Measurements from ENCODE around the gene GNAT1.
A peak's percentile ranks its signal among the peaks of the same experiment; 100 is the strongest.

The GNAT1 gene

DNA sequence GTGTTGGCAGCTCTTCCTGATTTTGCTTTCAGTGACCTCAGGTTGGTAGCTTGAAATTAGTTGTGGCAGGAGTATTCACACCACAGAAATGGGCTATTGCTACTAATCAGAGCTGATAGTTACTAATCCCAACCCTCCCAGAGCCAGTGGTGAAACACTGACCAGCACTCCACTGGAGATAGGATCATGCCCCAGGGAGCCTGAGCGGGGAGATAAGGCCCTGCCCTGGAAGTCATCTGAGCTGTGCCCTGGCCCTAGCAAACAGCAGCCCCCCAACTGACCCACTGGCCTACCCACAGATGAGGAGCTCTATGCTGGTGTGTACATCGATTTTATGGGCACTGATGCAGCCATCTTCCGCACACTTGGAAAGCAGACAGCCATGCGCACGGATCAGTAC lies 9.4 kb upstream of the GNAT1 start:
- no peak for DNase-seq (ENCODE audit: low spot score)

DNA sequence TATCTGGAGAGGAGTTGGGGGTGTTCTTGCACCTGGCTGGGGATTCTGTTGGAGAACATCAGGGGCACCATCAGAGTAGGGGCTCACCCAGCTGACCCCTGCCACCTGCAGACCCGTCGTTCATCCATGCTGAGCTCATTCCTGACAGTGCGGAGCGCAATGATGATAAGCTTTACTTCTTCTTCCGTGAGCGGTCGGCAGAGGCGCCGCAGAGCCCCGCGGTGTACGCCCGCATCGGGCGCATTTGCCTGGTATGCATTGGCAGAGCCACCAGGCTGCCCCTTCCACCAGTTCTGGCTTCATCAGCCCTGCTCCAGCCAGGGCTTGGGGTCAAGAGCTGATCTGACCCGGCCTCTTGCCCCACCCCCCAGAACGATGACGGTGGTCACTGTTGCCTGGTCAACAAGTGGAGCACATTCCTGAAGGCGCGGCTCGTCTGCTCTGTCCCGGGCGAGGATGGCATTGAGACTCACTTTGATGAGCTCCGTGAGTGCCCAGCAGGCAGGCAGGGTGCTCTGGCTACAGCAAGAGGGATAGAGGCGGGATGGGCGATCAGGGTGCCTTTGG lies 8.8 kb upstream of the GNAT1 start:
- no peak for DNase-seq (ENCODE audit: low spot score)

DNA sequence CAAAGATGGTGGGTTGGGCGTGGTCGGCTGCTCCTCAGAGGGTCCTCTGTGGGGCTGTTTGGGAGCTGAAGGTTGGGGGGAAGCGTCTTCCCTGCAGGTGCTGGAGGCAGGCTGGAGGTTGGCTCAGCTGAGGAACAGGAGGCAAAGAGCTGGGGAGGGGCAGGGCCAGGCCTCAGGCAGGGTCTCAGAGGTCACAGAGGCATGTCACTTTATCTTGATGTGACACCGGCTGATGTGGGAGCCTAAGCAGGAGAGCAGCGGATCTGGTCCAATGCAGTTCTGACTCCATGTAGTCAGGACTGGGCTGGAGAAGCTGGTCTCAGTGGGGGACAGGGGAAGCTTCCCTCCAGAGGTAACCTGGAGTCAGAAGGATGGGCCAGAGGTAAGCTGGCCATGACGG lies 7.7 kb upstream of the GNAT1 start:
- no peak for DNase-seq (ENCODE audit: low spot score)

DNA sequence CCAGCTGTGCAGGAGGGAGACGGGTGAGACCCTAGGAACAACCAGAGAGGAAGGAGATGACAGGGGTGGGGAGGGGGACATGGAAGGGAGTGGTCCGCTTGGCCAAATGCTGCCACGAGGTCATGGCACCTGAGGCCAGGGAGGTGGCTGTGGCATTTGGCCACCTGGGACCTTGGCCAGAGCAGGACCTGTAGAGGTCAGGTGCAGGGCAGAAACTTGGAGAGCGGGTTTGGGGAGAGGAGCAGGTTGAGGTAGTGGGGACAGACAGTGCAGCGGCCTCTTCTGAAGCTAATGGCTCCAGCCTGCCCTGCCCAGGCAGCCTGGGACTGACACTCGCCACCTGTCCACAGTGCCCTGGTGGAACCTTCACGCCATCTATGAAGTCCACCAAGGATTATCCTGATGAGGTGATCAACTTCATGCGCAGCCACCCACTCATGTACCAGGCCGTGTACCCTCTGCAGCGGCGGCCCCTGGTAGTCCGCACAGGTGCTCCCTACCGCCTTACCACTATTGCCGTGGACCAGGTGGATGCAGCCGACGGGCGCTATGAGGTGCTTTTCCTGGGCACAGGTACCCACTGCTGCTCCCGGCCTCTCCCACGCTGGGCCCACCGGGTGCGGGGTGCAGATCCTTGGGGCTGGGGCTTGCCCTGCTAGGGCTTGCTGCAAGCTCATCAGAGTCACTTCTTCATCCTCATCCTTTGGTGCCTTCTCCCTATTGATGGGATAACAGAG lies 7.0 kb upstream of the GNAT1 start:
- DNase-seq (ENCODE audit: low spot score) = no peak

DNA sequence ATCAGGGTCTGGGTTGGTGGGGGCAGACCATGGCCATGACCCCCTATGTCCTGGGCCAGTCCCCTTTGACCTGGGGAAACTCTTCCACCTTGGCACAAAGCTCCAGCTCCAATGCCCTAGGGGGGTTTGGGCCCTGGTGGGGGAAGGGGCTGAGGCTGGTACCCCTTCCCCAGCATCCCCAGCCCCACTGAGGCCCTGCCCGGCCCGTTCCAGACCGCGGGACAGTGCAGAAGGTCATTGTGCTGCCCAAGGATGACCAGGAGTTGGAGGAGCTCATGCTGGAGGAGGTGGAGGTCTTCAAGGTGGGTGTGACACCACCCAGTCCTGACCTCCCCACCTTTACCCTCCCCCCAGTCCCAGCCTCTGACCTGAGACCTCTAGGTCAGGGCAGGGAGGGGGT lies 6.2 kb upstream of the GNAT1 start:
- DNase-seq (ENCODE audit: low spot score) = no peak

DNA sequence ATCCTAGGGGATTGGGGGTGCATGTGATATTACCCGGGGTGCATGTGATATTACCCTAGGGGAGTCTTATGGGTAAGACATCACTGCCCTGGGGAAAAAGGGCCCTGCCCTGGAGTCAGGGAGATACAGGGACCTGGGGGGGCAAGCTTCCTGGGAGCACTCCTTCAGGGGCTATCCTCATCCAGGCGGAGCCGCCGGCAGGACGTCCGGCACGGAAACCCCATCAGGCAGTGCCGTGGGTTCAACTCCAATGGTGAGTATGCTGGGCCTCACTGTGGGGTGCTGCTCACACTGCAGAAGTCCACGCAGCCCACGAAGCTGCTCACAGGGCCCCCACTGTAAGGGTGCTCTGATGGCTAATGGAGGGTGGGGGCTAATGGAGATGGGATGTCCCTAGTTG lies 5.3 kb upstream of the GNAT1 start:
- no peak for DNase-seq (ENCODE audit: low spot score)

DNA sequence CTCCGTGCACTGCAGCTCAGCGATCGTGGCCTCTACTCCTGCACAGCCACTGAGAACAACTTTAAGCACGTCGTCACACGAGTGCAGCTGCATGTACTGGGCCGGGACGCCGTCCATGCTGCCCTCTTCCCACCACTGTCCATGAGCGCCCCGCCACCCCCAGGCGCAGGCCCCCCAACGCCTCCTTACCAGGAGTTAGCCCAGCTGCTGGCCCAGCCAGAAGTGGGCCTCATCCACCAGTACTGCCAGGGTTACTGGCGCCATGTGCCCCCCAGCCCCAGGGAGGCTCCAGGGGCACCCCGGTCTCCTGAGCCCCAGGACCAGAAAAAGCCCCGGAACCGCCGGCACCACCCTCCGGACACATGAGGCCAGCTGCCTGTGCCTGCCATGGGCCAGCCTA lies 3.7 kb upstream of the GNAT1 start:
- no peak for DNase-seq (ENCODE audit: low spot score)

DNA sequence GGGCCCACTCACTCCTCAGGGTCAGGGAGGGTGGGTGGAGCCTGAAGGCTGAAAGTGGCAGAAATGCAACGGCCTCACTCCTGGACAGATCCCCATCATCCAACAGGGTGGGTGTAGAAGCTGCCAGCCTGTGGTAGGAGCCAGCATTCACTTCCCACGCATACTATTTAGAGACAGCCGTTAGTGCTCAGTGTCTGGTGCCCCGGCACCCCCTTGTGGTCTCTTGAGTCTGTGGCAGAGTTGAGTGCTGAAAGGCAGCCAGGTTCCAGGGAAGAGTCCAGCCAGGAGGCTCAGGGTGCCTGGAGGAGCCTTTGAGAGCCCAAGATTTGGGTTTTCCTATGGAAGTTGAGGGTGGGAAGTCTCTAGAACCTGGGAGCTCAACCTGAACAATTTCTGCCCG lies 2.1 kb upstream of the GNAT1 start:
- DNase-seq (ENCODE audit: low spot score) = peak; percentile 93

DNA sequence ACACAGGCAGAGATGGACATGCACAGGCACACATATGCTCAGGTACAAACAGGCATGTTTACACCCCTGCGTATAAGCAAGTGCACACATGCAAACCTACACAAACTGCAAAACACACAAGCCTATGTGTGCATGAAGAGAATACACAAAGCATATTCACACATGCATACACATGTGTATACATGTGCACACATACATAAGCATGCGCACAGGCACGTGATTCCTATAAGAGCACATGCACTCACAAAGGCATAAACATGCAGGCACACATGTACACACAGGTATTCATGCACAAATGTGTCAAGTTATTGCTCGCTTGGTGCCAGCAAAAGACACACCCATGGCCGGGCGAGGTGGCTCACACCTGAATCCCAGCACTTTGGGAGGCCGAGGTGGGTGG lies 1.4 kb upstream of the GNAT1 start:
- DNase-seq (ENCODE audit: low spot score) = no peak

DNA sequence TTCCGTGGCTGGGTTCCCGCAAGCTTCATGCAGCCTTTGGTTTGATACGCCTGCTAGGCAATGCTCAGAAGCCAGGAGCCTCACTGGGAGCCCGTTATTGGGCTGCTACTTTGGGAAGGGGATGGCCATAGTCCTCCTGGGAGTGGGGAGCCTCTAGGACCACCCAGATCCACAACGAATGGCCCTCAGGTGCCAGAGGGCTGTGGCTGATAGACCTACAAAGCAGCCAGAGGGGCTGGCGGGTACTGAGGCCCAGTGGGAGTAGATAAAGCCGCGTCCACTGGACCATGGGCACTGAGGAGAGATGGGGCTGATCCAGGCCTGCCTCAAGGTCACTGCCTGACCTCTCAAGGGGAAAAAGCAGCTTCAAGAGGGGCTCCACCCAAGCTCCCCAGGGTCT lies 714 bp downstream of the GNAT1 start:
- no peak for DNase-seq (ENCODE audit: low spot score)

DNA sequence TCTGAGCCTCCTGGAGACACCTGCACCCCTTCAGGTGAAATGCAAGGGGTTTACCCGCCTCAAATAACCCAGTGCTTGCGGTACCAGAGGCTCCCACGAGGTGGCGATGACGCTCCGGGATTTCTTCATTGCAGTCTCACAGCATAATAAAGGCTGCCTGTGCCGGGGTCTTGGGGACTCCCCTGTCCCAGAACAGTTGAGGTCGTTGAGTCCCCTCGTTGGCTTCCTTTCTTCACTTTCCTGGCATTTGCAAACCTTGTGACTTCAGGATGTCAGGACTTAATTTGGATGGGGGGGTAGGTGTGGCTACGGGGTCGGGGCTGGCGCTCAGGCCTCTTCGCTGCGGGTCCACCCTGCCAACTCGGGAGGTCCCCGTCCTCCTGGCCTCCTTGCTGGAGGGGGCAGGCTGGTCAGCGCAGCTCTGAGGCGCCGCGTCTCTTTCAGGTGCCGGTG lies 1.3 kb downstream of the GNAT1 start:
- DNase-seq (ENCODE audit: low spot score) = peak; percentile 84

DNA sequence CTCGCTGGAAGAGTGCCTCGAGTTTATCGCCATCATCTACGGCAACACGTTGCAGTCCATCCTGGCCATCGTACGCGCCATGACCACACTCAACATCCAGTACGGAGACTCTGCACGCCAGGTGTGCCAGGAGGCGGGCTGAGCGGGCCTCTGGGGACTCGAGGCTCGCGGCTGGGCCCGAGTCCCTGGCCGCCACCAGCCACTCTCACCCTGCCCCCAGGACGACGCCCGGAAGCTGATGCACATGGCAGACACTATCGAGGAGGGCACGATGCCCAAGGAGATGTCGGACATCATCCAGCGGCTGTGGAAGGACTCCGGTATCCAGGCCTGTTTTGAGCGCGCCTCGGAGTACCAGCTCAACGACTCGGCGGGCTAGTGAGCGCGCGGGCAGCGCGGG lies 1.9 kb downstream of the GNAT1 start:
- no peak for DNase-seq (ENCODE audit: low spot score)

DNA sequence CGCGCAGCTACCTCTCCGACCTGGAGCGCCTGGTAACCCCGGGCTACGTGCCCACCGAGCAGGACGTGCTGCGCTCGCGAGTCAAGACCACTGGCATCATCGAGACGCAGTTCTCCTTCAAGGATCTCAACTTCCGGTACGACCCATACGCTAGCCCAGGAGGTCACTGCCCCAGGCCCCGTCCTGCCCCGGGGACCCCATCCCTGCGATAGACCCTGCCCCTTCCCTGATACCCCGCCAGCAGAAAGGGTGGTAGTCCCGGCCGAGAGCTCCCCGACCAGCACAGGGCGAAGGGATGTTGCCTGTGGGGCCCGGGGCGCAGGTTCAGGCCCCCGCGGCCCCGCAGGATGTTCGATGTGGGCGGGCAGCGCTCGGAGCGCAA lies 2.3 kb downstream of the GNAT1 start:
- DNase-seq (ENCODE audit: low spot score) = no peak

DNA sequence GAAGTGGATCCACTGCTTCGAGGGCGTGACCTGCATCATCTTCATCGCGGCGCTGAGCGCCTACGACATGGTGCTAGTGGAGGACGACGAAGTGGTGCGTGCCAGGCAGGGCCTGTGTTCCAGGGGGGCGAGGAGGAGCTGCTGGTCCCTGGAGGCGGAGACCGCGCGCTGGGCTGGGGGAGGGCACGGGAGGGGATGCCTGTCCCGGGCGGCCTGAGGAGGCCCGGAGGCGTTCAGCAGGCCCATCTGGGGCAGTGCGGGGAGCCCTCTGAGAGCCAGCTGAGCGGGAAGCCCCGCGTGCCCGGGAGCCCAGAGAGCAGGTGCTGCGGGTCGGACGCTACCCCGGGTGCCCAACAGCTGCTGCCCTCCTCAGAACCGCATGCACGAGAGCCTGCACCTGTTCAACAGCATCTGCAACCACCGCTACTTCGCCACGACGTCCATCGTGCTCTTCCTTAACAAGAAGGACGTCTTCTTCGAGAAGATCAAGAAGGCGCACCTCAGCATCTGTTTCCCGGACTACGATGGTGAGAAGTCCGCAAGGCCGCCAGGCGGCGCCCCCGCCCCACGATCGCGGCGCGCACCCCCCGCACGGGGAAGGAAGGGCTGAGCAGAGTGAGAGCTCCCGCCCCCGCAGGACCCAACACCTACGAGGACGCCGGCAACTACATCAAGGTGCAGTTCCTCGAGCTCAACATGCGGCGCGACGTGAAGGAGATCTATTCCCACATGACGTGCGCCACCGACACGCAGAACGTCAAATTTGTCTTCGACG lies 2.9 kb downstream of the GNAT1 start:
- DNase-seq (ENCODE audit: low spot score) = peak; percentile 88

DNA sequence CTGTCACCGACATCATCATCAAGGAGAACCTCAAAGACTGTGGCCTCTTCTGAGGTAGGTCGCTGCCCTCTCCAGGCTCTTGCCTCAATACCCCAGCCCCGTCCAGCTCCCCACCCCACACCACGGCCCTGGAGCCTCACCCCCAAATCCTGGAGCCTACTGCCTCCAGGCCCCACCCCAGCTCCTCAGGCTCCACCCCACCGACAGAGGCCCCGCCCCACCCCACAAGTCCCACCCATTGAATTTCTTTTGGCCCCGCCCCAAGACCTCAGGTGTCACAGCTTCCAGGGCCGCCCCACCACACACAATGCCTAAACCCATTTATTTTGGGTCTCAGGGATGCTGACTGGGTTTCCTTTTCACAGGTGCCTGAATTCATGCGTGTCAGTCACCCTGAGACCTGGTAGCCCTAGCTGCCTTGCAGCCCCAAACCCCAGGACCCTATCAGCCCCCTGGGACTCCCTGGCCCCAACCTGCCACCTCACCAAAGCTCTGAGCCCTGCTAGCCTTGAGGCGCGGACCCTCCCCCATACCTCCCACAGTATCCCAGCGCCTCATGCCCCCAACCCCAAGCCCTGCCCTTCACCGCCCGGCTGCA lies 3.6 kb downstream of the GNAT1 start:
- DNase-seq (ENCODE audit: low spot score) = no peak

DNA sequence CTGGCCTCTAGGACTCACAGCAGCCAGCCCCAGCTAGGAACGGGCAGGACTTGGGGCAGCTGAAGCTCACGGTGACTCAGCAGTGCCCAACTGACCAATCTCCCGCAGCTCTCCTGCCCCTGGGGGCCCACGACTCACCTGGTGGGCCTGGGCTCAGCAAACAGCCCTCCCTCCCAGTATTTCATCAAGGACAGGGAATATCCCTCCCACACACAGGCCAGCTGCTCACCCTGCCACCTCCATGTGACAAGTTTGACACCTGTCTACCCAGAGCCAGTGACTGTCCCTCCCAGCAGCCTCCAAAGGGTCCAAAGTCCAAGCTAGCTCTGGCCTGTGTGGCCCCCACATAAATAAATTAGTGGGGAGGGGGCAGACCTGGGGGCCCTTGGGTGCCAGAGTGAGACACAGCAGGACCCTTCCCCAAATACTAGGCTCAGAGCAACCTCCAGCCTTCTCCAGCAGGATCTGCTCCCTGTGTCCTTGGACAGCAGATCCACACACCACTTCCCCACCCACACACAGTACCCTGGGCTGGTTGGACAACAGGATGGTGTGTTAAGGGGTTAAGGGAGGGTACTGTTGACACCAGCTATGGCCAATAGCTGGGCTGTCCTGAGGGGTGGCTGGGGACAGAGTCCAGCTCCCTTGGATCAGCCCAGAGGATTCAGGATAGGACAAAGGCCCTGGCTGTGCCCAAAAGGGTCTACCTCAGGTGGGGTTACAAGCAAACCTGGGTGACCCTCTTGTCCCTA lies 4.3 kb downstream of the GNAT1 start:
- no peak for DNase-seq (ENCODE audit: low spot score)

DNA sequence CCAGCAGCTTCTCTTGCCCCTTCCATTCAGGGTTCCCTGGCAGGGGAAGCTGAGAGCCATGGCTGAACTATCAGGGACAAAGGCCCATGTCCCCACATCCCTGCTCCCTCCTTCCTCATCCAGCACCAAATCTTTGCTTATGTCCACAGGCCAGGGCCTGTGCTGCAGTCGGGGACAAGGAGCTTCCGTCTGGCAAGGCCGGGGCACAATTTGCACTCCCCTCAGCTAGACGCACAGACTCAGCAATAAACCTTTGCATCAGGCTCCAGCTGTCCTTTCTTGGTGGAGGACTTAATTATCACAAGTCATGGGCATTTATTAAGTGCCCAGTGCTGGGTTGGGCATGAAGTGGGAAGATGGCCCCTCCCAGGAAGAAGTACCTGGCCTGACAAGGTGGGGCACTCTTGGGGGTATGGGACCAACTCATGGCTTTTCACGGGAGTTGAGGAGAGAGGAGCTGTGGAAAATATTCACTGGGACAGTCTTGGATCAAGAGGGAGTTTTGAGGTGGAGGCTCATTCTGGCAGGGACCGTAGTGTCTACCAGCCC lies 4.9 kb downstream of the GNAT1 start:
- no peak for DNase-seq (ENCODE audit: low spot score)

DNA sequence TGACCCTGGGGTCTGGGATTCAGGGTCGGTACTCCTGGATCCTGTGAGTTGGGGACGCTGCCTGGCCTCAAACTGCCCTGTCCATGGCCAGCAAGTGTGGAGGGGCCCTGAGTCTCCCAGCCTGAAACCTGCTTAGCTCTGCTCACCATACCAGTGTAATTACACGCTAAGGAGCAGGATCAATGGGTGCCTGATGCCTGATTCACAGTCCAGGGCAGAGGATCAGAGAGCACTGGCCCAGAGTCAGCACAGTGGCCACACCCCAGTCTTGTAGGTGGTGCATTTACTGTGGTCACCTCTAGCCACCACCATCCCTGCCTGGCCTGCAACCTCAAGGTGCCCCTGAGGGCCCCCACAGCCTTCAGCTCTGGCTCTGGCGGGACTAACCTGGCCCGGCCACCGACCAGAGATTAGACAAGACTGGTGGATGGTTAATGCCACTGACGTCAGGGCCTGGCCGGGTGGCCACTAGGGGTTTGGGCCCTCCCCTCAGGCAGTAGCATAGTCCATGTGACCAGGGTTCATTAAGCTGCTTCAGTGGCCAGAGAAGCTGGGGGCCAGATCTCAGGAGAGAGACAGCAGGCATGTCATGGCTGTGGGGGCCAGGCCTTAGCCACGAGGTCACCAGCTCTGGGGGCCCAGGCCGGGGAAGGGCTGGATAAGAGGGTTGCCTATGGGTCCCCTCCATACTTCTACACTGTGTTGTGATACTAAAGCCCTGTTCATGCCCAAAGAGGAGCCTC lies 10.3 kb downstream of the GNAT1 start:
- no peak for DNase-seq (ENCODE audit: low spot score)

DNA sequence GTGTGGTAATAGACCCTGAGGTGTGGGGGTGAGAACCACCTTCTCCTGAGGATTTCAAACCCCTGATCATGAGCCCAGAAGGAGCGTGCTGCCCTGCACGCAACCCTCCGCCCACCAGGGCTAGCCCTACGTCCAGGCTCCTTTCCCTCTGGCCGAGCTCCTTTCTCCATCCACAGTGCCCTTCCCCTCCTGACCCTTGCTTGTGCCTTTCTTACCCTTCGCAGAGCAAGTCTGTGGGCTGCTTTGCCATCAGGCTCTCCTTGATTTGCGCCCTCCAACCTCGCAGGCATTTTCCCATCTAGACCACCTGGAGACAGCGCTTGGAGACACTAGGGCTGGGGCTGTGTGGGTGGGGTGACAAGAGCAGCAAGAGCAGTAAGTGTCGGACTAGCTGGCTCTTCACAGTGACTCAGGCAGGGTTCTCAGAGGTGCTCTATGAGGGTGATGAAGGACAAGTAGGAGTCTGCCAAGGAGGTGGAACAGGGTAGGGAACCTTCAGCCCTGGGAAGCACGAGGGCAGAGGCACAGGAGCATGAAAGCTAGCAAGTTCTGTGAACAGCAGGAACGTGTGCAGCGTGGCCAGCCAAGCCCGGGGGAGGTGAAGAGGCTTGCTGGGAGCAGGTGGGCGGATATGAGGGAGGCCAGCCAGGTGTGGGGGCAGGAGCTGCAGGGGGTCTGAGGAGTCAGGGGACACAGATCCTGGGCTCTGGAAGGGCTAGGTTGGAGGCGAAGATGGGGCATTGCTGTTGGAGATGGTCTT lies 11.1 kb downstream of the GNAT1 start:
- DNase-seq (ENCODE audit: low spot score) = no peak

DNA sequence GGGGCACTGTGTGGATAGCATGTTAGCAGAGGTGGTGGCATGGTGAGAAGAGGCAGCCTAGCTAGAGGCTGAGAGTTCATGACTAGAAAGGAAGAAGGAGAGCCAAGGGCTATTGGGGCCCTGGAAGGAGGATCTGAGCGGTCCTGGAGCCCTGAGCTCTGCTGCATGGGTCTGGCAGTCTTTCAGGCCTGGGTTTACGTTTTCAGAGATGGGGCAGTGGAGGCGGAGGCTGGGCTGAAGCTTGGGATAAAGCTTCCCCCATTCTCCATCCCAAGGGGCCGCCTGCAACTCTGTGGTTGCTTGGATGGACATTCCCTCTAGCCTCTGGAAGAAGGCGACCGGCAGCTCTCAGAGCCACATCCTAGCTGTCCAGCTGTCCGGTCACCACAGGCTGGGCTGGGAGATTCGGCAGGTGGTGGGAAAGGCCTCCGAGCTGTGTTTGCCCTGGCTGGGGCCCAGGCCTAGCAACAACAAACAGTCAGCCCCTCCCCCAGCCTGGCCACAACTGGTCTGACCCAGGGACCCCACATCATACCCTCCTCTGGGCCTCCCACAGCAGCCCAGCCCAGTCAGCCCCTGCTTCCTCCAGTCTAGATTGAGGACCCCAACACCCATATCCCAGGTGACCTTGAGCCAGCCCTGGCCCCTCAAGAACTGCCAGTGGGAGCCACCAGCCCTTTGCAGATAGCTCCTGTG lies 11.9 kb downstream of the GNAT1 start:
- DNase-seq (ENCODE audit: low spot score) = no peak
